Measurements from ENCODE around the gene RBFOX2. TPM values are rescaled to one million over a fixed set of nuclear protein-coding genes. Genes with fewer than 3 reads are reported as not detected.
"Not testable (repeated sequence)": the region's sequence is repeated elsewhere in the genome, so short reads cannot be mapped to it uniquely, and the experiment has no call there.

RBFOX2 gene
- total RNA-seq, 1 experiment from 2014 or later: 81.1 TPM

DNA sequence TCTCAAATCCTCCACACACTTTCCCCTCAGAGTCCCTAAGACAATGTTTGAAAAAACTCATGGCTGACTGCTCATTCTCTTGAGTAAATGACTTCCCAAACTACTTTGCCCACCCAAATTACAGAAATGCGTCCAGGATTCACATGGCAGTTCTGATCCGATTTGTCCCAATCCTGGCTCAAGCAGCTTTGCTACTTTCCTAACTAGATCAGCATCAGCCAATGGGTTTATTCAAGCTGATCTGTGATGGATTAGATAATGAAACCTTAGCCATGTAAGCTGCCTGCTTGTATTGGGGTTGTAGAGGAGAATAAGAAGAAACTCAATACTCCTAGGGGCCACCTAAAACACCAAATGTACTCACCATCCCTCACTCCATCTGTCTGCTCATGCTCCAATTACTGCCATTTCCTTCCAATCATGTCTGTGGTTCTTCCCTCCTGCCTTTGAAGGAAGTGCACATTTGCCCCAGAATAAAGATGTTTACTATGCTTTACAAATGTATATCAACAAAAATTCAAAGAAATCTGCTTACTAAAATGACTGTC lies 6.9 kb downstream of the RBFOX2 start:
- peaks cover 10% of the 10 kb centered on the region for H3K4me1 ChIP-seq (ENCODE audit: control insufficient read depth, insufficient read depth, low read length)
- intact Hi-C loops (cut with micrococcal nuclease; ENCODE audit: unreplicated experiment): no loop called here
- ChIA-PET POLR2A (no interaction called here), CTCF (no interaction called here)
- no peaks in the 10 kb centered on the region; the same call in 1 of the 2 replicates for H3K36me3 ChIP-seq (ENCODE audit: control insufficient read depth, insufficient read depth, low read length)
- no peak overlapping the region for H3K4me3 ChIP-seq (ENCODE audit: low read depth in 2 of 2, low read length in 2 of 2)
- no TSS peak for BruUV-seq (replicated peaks)
- H3K27me3 ChIP-seq (ENCODE audit: control insufficient read depth, insufficient read depth, low read length): no peaks in the 10 kb centered on the region
- no peaks in the 10 kb centered on the region for H3K9me3 ChIP-seq (ENCODE audit: control insufficient read depth, insufficient read depth, low read depth, low read length)
- DNase-seq (ENCODE audit: low read depth, low spot score): no peak
- no peak for ATAC-seq
- in situ Hi-C loops (cut with HindIII; ENCODE audit: low pct_unique_long_range_greater_than_20kb, low sequenced_read_pairs): no loop called here
- TF ChIP-seq, protein P1, sequence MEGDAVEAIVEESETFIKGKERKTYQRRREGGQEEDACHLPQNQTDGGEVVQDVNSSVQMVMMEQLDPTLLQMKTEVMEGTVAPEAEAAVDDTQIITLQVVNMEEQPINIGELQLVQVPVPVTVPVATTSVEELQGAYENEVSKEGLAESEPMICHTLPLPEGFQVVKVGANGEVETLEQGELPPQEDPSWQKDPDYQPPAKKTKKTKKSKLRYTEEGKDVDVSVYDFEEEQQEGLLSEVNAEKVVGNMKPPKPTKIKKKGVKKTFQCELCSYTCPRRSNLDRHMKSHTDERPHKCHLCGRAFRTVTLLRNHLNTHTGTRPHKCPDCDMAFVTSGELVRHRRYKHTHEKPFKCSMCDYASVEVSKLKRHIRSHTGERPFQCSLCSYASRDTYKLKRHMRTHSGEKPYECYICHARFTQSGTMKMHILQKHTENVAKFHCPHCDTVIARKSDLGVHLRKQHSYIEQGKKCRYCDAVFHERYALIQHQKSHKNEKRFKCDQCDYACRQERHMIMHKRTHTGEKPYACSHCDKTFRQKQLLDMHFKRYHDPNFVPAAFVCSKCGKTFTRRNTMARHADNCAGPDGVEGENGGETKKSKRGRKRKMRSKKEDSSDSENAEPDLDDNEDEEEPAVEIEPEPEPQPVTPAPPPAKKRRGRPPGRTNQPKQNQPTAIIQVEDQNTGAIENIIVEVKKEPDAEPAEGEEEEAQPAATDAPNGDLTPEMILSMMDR (IDR thresholded peaks at IDR 0.05): no peak
- TF ChIP-seq POLR2AphosphoS5 (IDR thresholded peaks at IDR 0.05; ENCODE audit: low read depth, low read length) (no peak), SIN3A (IDR thresholded peaks at IDR 0.05; ENCODE audit: borderline replicate concordance, insufficient read depth, low read depth, low read length) (no peak), TCF7L2 (IDR thresholded peaks at IDR 0.05; ENCODE audit: low read depth, low read length) (no peak)
- TF ChIP-seq, protein P2, sequence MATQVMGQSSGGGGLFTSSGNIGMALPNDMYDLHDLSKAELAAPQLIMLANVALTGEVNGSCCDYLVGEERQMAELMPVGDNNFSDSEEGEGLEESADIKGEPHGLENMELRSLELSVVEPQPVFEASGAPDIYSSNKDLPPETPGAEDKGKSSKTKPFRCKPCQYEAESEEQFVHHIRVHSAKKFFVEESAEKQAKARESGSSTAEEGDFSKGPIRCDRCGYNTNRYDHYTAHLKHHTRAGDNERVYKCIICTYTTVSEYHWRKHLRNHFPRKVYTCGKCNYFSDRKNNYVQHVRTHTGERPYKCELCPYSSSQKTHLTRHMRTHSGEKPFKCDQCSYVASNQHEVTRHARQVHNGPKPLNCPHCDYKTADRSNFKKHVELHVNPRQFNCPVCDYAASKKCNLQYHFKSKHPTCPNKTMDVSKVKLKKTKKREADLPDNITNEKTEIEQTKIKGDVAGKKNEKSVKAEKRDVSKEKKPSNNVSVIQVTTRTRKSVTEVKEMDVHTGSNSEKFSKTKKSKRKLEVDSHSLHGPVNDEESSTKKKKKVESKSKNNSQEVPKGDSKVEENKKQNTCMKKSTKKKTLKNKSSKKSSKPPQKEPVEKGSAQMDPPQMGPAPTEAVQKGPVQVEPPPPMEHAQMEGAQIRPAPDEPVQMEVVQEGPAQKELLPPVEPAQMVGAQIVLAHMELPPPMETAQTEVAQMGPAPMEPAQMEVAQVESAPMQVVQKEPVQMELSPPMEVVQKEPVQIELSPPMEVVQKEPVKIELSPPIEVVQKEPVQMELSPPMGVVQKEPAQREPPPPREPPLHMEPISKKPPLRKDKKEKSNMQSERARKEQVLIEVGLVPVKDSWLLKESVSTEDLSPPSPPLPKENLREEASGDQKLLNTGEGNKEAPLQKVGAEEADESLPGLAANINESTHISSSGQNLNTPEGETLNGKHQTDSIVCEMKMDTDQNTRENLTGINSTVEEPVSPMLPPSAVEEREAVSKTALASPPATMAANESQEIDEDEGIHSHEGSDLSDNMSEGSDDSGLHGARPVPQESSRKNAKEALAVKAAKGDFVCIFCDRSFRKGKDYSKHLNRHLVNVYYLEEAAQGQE (IDR thresholded peaks at IDR 0.05; ENCODE audit: insufficient read depth in 1 of 2, low read depth in 2 of 2, low read length in 1 of 2): no peak
- H3K27ac ChIP-seq (ENCODE audit: low read length): no peak overlapping the region

DNA sequence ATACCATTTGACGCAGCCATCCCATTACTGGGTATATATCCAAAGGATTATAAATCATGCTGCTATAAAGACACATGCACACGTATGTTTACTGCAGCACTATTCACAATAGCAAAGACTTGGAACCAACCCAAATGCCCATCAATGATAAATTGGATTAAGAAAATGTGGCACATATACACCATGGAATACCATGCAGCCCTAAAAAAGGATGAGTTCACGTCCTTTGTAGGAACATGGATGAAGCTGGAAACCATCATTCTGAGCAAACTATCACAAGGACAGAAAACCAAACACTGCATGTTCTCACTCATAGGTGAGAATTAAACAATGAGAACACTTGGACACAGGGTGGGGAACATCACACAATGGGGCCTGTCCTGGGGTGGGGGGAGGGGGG lies 7.8 kb downstream of the RBFOX2 start:
- BruUV-seq (replicated peaks); H3K4me1 ChIP-seq (ENCODE audit: control insufficient read depth, insufficient read depth, low read length); in situ Hi-C loops (cut with HindIII; ENCODE audit: low pct_unique_long_range_greater_than_20kb, low sequenced_read_pairs); ATAC-seq; H3K4me3 ChIP-seq (ENCODE audit: low read depth in 2 of 2, low read length in 2 of 2); DNase-seq (ENCODE audit: low read depth, low spot score); H3K27ac ChIP-seq (ENCODE audit: low read length); H3K36me3 ChIP-seq (ENCODE audit: control insufficient read depth, insufficient read depth, low read length); POLR2A ChIA-PET; H3K27me3 ChIP-seq (ENCODE audit: control insufficient read depth, insufficient read depth, low read length); intact Hi-C loops (cut with micrococcal nuclease; ENCODE audit: unreplicated experiment); H3K9me3 ChIP-seq (ENCODE audit: control insufficient read depth, insufficient read depth, low read depth, low read length); CTCF ChIA-PET: not testable (repeated sequence)

DNA sequence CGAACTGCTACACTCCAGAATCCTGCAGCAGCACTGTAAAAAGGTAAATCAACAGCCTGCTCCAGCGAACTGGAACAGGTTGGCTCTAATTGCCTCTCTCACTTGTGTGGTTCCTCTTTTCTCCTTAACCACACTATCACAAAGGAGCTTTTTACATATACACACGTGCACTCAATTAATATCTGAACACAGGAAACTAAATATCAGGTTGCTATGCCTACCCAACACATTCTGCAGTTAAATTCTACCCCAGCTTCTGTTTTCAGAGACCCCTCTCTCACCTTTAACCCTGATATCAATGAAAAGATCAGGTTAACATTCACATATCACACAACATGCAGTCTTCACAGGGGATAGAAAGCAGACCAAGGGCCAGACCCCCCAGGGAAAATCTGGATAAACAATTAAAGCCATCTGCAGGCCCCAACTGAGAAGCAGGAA lies 11.0 kb downstream of the RBFOX2 start:
- peaks cover 11% of the 10 kb centered on the region for H3K4me1 ChIP-seq (ENCODE audit: control insufficient read depth, insufficient read depth, low read length)
- no peaks in the 10 kb centered on the region for H3K9me3 ChIP-seq (ENCODE audit: control insufficient read depth, insufficient read depth, low read depth, low read length)
- TF ChIP-seq, protein P2 (IDR thresholded peaks at IDR 0.05; ENCODE audit: insufficient read depth in 1 of 2, low read depth in 2 of 2, low read length in 1 of 2): no peak
- TF ChIP-seq, protein P1 (IDR thresholded peaks at IDR 0.05): no peak
- no peak for TF ChIP-seq SIN3A (IDR thresholded peaks at IDR 0.05; ENCODE audit: borderline replicate concordance, insufficient read depth, low read depth, low read length)
- no peak for TF ChIP-seq POLR2AphosphoS5 (IDR thresholded peaks at IDR 0.05; ENCODE audit: low read depth, low read length)
- no peak for TF ChIP-seq TCF7L2 (IDR thresholded peaks at IDR 0.05; ENCODE audit: low read depth, low read length)
- no peak overlapping the region for H3K4me3 ChIP-seq (ENCODE audit: low read depth in 2 of 2, low read length in 2 of 2)
- ATAC-seq: no peak
- no peaks in the 10 kb centered on the region for H3K36me3 ChIP-seq (ENCODE audit: control insufficient read depth, insufficient read depth, low read length)
- no peak for DNase-seq (ENCODE audit: low read depth, low spot score)
- peak overlapping the region; percentile 23; the same call in 1 of the 2 replicates for H3K27ac ChIP-seq (ENCODE audit: low read length)
- ChIA-PET POLR2A (no interaction called here), CTCF (interaction anchor here (0.6 kb wide), 1 partner anchor 72 kb away, joined by 3 read pairs; no protein-coding TSS in a partner anchor)
- BruUV-seq (replicated peaks): no TSS peak
- intact Hi-C loops (cut with micrococcal nuclease; ENCODE audit: unreplicated experiment): no loop called here
- in situ Hi-C loops (cut with HindIII; ENCODE audit: low pct_unique_long_range_greater_than_20kb, low sequenced_read_pairs): no loop called here
- no peaks in the 10 kb centered on the region for H3K27me3 ChIP-seq (ENCODE audit: control insufficient read depth, insufficient read depth, low read length)

All from Panc1 (cell line).